K562 (cell line): Measurements from ENCODE around the gene OOSP3. TPM values are rescaled to one million over a fixed set of nuclear protein-coding genes. Genes with fewer than 3 reads are reported as not detected.

Experiments used
- ATAC-seq: fragments of 200-7000 bp; cut with Tn5 transposase; 3 replicates; pipeline ENCODE4 v1.9.1; 2020; ENCODE audit warnings: moderate library complexity
- BruUV-seq: library from RNA; stranded (reverse); fragments of 400-500 nt; replicated peaks from 2 replicates; lab custom pipeline; 2021; lab: Mats Ljungman, UMichigan
- CTCF ChIA-PET: fragments of 300-600 bp; formaldehyde crosslinking; extraction: SDS; loops from one replicate; lab custom pipeline; 2021; ENCODE audit warnings: low intra/inter-chr PET ratio; lab: Yijun Ruan, JAX
- POLR2A ChIA-PET: fragments of 300-600, 350-650 bp; sonication (Branson Sonifier 250); formaldehyde crosslinking; extraction: SDS; loops from one replicate; lab custom pipeline; 2021; ENCODE audit warnings: antibody characterized with exemption, inconsistent platforms; lab: Yijun Ruan, JAX
- DNase-seq, 4 experiments: peaks; one replicate each; pipeline versions ENCODE4 v3.0.0 to v3.0.0-alpha.2; 2011 to 2018; ENCODE audit warnings: low spot score in 3 of 4, mixed read lengths in 3 of 4; ENCODE audit errors: extremely low read depth in 1 of 4
- FAIRE-seq: peaks from 2 replicates; lab custom pipeline; 2011; peaks lifted over from hg19 to GRCh38; lab: Jason Lieb, UNC
- H2AFZ ChIP-seq: 2 replicates; pipeline ENCODE4 v1.6.0; 2011; ENCODE audit warnings: low read depth, low read length, control low read depth, inconsistent platforms
- H3K27ac ChIP-seq: fragments of 200-600 bp; 3 replicates; pipeline ENCODE4 v1.8.0; 2011; ENCODE audit warnings: low read depth, mild to moderate bottlenecking, control low read depth, inconsistent platforms, low read length, moderate library complexity, mixed read lengths; ENCODE audit errors: extremely low read depth
- H3K27me3 ChIP-seq, 2 experiments: fragments of 300-600 bp in 1 of 2; 2 replicates in 1 of 2; 3 replicates in 1 of 2; pipeline versions ENCODE4 v1.6.0 to v1.8.0; 2011; ENCODE audit warnings: inconsistent platforms in 2 of 2, low read length in 2 of 2, mild to moderate bottlenecking in 1 of 2, mixed read lengths in 1 of 2, moderate library complexity in 1 of 2; ENCODE audit not compliant: control insufficient read depth in 2 of 2, insufficient read depth in 2 of 2
- H3K36me3 ChIP-seq: fragments of 300-600 bp; 3 replicates; pipeline ENCODE4 v1.8.0; 2011; ENCODE audit warnings: mild to moderate bottlenecking, low read length, inconsistent platforms; ENCODE audit not compliant: control insufficient read depth, insufficient read depth
- H3K4me1 ChIP-seq, 2 experiments: fragments of 200-600 bp in 1 of 2; replicated peaks in 1 of 2; 2 replicates in 1 of 2; 3 replicates in 1 of 2; pipeline versions ENCODE4 v1.5.1 to v1.8.0; 2011; ENCODE audit warnings: inconsistent platforms in 2 of 2, low read length in 2 of 2, mild to moderate bottlenecking in 1 of 2, mixed read lengths in 1 of 2, moderate library complexity in 1 of 2; ENCODE audit not compliant: control insufficient read depth in 2 of 2, insufficient read depth in 2 of 2
- H3K4me2 ChIP-seq: 2 replicates; pipeline ENCODE4 v1.6.1; 2011; ENCODE audit warnings: low read length, control low read depth, inconsistent platforms, mixed read lengths; ENCODE audit not compliant: insufficient read depth
- H3K4me3 ChIP-seq: fragments of 200-600 bp; sonication (generic), shearing (Covaris generic); 2 replicates; pipeline ENCODE4 v1.5.1; 2016; ENCODE audit warnings: control low read depth, inconsistent platforms
- H3K79me2 ChIP-seq: fragments of 200-600 bp; 3 replicates; pipeline ENCODE4 v1.8.0; 2011; ENCODE audit warnings: low read length, inconsistent platforms; ENCODE audit not compliant: control insufficient read depth, insufficient read depth
- H3K9ac ChIP-seq, 2 experiments: 2 replicates each; pipeline versions ENCODE4 v1.6.0 to v1.6.1; 2011; ENCODE audit warnings: low read depth in 2 of 2, low read length in 2 of 2, control low read depth in 1 of 2, inconsistent platforms in 1 of 2, mild to moderate bottlenecking in 1 of 2, mixed read lengths in 1 of 2; ENCODE audit not compliant: insufficient read depth in 1 of 2
- H3K9me1 ChIP-seq: one replicate; pipeline ENCODE4 v1.6.0; 2011; ENCODE audit warnings: inconsistent platforms, mild to moderate bottlenecking, low read length, moderate library complexity; ENCODE audit not compliant: control insufficient read depth, insufficient read depth
- H3K9me3 ChIP-seq: replicated peaks from 2 replicates; pipeline ENCODE4 v1.5.1; 2011; ENCODE audit warnings: low read depth, low read length, inconsistent platforms; ENCODE audit not compliant: control insufficient read depth, insufficient read depth
- H4K20me1 ChIP-seq: replicated peaks from 2 replicates; pipeline ENCODE4 v1.6.1; 2011; ENCODE audit warnings: low read length, inconsistent platforms, mixed read lengths; ENCODE audit not compliant: control insufficient read depth, insufficient read depth
- CXXC5 ChIP-seq: fragments of 250-450 bp; sonication (Bioruptor Pico); IDR thresholded peaks from 2 replicates; pipeline ENCODE4 v1.8.0; 2022; ENCODE audit warnings: inconsistent platforms, mild to moderate bottlenecking, moderate library complexity
- GTF2A2 ChIP-seq: IDR thresholded peaks from 2 replicates; pipeline ENCODE4 v1.6.1; 2016; ENCODE audit warnings: mild to moderate bottlenecking, missing genetic modification characterization, missing compliant biosample characterization
- LEF1 ChIP-seq: fragments of 450-650 bp; IDR thresholded peaks from 2 replicates; pipeline ENCODE4 v1.6.1; 2016; ENCODE audit warnings: mild to moderate bottlenecking
- MCM2 ChIP-seq: fragments of 450-650 bp; IDR thresholded peaks from 2 replicates; pipeline ENCODE4 v1.6.1; 2017; ENCODE audit warnings: low read depth, mild to moderate bottlenecking
- MEIS2 ChIP-seq: fragments of 450-650 bp; IDR thresholded peaks from 2 replicates; pipeline ENCODE4 v1.6.1; 2014; ENCODE audit warnings: mild to moderate bottlenecking; ENCODE audit not compliant: partially characterized antibody
- PCBP1 ChIP-seq: fragments of 200-400 bp; formaldehyde crosslinking; IDR thresholded peaks from 2 replicates; pipeline ENCODE4 v1.6.1; 2018; ENCODE audit warnings: mild to moderate bottlenecking, low read depth, low read length; ENCODE audit not compliant: poor library complexity, severe bottlenecking
- TOE1 ChIP-seq, 2 experiments: fragments of 450-650 bp in 1 of 2; sonication (generic) in 1 of 2; formaldehyde crosslinking in 1 of 2; IDR thresholded peaks; 2 replicates each; pipeline versions ENCODE4 v1.7.1 to v1.8.0; 2016 to 2022; ENCODE audit warnings: borderline replicate concordance in 2 of 2, mild to moderate bottlenecking in 2 of 2, antibody characterized with exemption in 1 of 2, inconsistent platforms in 1 of 2, low read depth in 1 of 2, missing genetic modification reagents in 1 of 2, moderate library complexity in 1 of 2
- ZBTB8A ChIP-seq: fragments of 450-650 bp; IDR thresholded peaks from 2 replicates; pipeline ENCODE4 v1.6.1; 2018; ENCODE audit warnings: mild to moderate bottlenecking, moderate library complexity; ENCODE audit not compliant: partially characterized antibody
- ZNF174 ChIP-seq: fragments of 250-450 bp; sonication (Bioruptor Pico); IDR thresholded peaks from 2 replicates; pipeline ENCODE4 v1.4.0; 2020; ENCODE audit warnings: mild to moderate bottlenecking
- ZNF445 ChIP-seq: fragments of 250-450 bp; sonication (Bioruptor Pico); IDR thresholded peaks from 2 replicates; pipeline ENCODE4 v1.4.0; 2020; ENCODE audit warnings: low read depth, mild to moderate bottlenecking, moderate library complexity
- ZNF830 ChIP-seq: fragments of 250-450 bp; sonication (Bioruptor Pico); IDR thresholded peaks from 2 replicates; pipeline ENCODE4 v1.5.0; 2021; ENCODE audit warnings: mild to moderate bottlenecking
- WGBS: fragments of 100-300 bp; shearing (Covaris generic); methylation state at CpG from one replicate; pipeline ENCODE4 v1.1.6; 2016; ENCODE audit warnings: low coverage, mixed read lengths; ENCODE audit not compliant: insufficient coverage; ENCODE audit errors: missing lambda C conversion rate; 5-methylcytosine and 5-hydroxymethylcytosine counted together
- in situ Hi-C: fragments of 300-500 bp; cut with MboI; formaldehyde crosslinking; loops from 4 replicates; pipeline ENCODE4 v1.15.0; 2018; ENCODE audit warnings: inconsistent platforms, mixed read lengths
- intact Hi-C: fragments of 100-400 bp; cut with micrococcal nuclease; formaldehyde crosslinking; loops from 2 replicates; pipeline ENCODE4 v1.14.2; 2022
- polyA plus RNA-seq, 8 experiments: library from polyadenylated mRNA; depleted of rRNA in 4 of 8; stranded (reverse) in 5 of 8; unstranded in 3 of 8; fragments of >200 nt; fragmentation: Nextera tagmentation in 2 of 8; fragmentation: Illumina TruSeq in 1 of 8; extraction: Ambion mirVana in 2 of 8; extraction: Trizol in 1 of 8; gene quantifications; 2 replicates each; pipeline versions ENCODE4 v1.2.1 to v1.2.3, GENCODE V29; 2011 to 2014; ENCODE audit warnings: inconsistent platforms in 1 of 8, missing spikeins in 1 of 8
- total RNA-seq, 7 experiments: library from RNA; depleted of rRNA in 6 of 7; stranded (reverse); fragments of >200 nt in 6 of 7; fragmentation: Illumina TruSeq in 2 of 7; extraction: Trizol in 2 of 7; gene quantifications; 2 replicates each; pipeline versions ENCODE4 v1.2.1 to v1.2.3, GENCODE V29; 2011 to 2021; ENCODE audit warnings: low replicate concordance in 1 of 7
- TF ChIP-seq, protein P1 (sequence below), 2 experiments: fragments of 450-650 bp; IDR thresholded peaks; 2 replicates each; pipeline ENCODE4 v1.6.1; 2016
- TF ChIP-seq, protein P2 (sequence below): IDR thresholded peaks from 2 replicates; pipeline ENCODE4 v1.6.1; 2011; ENCODE audit not compliant: insufficient read length; ENCODE audit errors: extremely low read depth

OOSP3 gene
- total and polyA plus RNA-seq, 9 of the 15 experiments (the other 6 are each of a cell fraction or from before 2014, with no cell fraction given) = 0.09 to 0.32 (median 0.15) TPM; not detected in 6

DNA sequence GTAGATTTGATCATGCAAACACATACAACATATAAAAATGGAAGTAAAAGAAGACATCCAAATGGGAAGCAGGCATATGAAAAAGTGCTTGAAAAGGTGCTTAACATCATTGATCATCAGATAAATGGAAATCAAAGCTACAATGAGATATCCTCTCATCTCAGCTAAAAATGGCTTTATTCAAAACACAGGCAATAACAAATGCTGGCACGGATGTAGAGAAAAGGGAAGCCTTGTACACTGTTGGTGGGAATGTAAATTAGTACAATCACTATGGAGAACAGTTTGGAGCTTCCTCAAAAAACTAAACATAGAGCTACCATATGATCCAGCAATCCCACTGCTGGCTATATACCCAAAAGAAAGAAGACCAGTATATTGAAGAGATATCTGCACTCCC lies 11.7 kb upstream of the OOSP3 start:
- H2AFZ ChIP-seq = no peak overlapping the region
- intact Hi-C loops = no loop called here
- TF ChIP-seq ZNF445 (CRISPR knock-in tag) = no peak
- no peak for TF ChIP-seq LEF1
- TF ChIP-seq ZNF830 (CRISPR knock-in tag) = no peak
- TF ChIP-seq MEIS2 = no peak
- no peak for TF ChIP-seq ZNF174 (CRISPR knock-in tag)
- TF ChIP-seq, protein P1, sequence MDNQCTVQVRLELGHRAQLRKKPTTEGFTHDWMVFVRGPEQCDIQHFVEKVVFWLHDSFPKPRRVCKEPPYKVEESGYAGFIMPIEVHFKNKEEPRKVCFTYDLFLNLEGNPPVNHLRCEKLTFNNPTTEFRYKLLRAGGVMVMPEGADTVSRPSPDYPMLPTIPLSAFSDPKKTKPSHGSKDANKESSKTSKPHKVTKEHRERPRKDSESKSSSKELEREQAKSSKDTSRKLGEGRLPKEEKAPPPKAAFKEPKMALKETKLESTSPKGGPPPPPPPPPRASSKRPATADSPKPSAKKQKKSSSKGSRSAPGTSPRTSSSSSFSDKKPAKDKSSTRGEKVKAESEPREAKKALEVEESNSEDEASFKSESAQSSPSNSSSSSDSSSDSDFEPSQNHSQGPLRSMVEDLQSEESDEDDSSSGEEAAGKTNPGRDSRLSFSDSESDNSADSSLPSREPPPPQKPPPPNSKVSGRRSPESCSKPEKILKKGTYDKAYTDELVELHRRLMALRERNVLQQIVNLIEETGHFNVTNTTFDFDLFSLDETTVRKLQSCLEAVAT (IDR thresholded peaks at IDR 0.05) = no peak
- TF ChIP-seq, protein P2, sequence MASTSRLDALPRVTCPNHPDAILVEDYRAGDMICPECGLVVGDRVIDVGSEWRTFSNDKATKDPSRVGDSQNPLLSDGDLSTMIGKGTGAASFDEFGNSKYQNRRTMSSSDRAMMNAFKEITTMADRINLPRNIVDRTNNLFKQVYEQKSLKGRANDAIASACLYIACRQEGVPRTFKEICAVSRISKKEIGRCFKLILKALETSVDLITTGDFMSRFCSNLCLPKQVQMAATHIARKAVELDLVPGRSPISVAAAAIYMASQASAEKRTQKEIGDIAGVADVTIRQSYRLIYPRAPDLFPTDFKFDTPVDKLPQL = no peak
- no peak for TF ChIP-seq CXXC5
- TF ChIP-seq TOE1 (IDR thresholded peaks at IDR 0.05; ENCODE audit: borderline replicate concordance) = no peak
- TF ChIP-seq TOE1 (CRISPR knock-in tag; IDR thresholded peaks at IDR 0.05; ENCODE audit: borderline replicate concordance, low read depth) = no peak
- TF ChIP-seq MCM2 = no peak
- TF ChIP-seq GTF2A2 = no peak
- TF ChIP-seq ZBTB8A = no peak
- no peak for TF ChIP-seq PCBP1
- TF ChIP-seq, all 486 proteins: peak for 0
- no peaks in the 10 kb centered on the region for H3K9me1 ChIP-seq
- no peaks in the 10 kb centered on the region for H3K79me2 ChIP-seq
- ATAC-seq (no peak), DNase-seq (no peak), FAIRE-seq (no peak)
- no peaks in the 10 kb centered on the region for H3K27me3 ChIP-seq
- POLR2A ChIA-PET = interaction anchor here (0.6 kb wide), 1 partner anchor 257 kb away, joined by 4 read pairs; no protein-coding TSS in a partner anchor
- no peak overlapping the region for H3K4me3 ChIP-seq
- no peak overlapping the region for H3K9ac ChIP-seq
- BruUV-seq = no TSS peak
- H3K4me1 ChIP-seq = peaks cover 0 to 3% of the 10 kb centered on the region in 2 experiments; a peak in 1 of 5 replicates
- CTCF ChIA-PET = no interaction called here
- no peak overlapping the region; the same call in 1 of the 2 replicates for H3K4me2 ChIP-seq
- H3K36me3 ChIP-seq = no peaks in the 10 kb centered on the region
- no peaks in the 10 kb centered on the region for H3K9me3 ChIP-seq
- in situ Hi-C loops = no loop called here
- 0% methylated on average over 1 of the region's 1 CpG for WGBS
- no peaks in the 10 kb centered on the region for H4K20me1 ChIP-seq
- no peak overlapping the region for H3K27ac ChIP-seq
